Common myeloid progenitor, CD34-positive (primary cell): ENCODE data around the gene SLC38A9.

Source experiments
- CTCF ChIA-PET: fragments of 350-600 bp; sonication (Branson Sonifier 250); formaldehyde crosslinking; loops from one replicate; lab custom pipeline; 2021; ENCODE audit warnings: antibody characterized with exemption; lab: Charles Lee
- POLR2A ChIA-PET: fragments of 350-600 bp; sonication (Branson Sonifier 250); formaldehyde crosslinking; loops from one replicate; lab custom pipeline; 2021; ENCODE audit warnings: antibody characterized with exemption; lab: Charles Lee
- DNase-seq, 3 donors: peaks; one replicate each; pipeline versions ENCODE4 v3.0.0 to v3.0.0-alpha.2; 2013
- H3K27ac ChIP-seq, 2 experiments: 1 replicate in 1 of 2; 2 replicates in 1 of 2; pipeline ENCODE4 v1.7.0; 2013; ENCODE audit warnings: inconsistent platforms in 2 of 2, low read length in 2 of 2, mild to moderate bottlenecking in 2 of 2, low read depth in 1 of 2, moderate library complexity in 1 of 2; ENCODE audit not compliant: severe bottlenecking in 2 of 2, insufficient read depth in 1 of 2, poor library complexity in 1 of 2
- H3K27me3 ChIP-seq, 5 experiments: replicated peaks in 2 of 5; 1 replicate in 3 of 5; 2 replicates in 2 of 5; pipeline versions ENCODE4 v1.6.1 to v1.7.0; 2013; ENCODE audit warnings: low read length in 4 of 5, mild to moderate bottlenecking in 2 of 5, moderate library complexity in 2 of 5, inconsistent platforms in 1 of 5; ENCODE audit not compliant: insufficient read depth in 5 of 5, control insufficient read depth in 4 of 5
- H3K36me3 ChIP-seq, 4 experiments: 1 replicate in 2 of 4; 2 replicates in 2 of 4; pipeline versions ENCODE4 v1.6.1 to v1.7.0; 2013; ENCODE audit warnings: low read length in 3 of 4, control low read depth in 1 of 4, mild to moderate bottlenecking in 1 of 4; ENCODE audit not compliant: control insufficient read depth in 4 of 4, insufficient read depth in 4 of 4
- H3K4me1 ChIP-seq, 4 experiments: 1 replicate in 3 of 4; 2 replicates in 1 of 4; pipeline versions ENCODE4 v1.6.1 to v1.7.1; 2013; ENCODE audit warnings: low read length in 3 of 4, mild to moderate bottlenecking in 3 of 4, control low read depth in 1 of 4, inconsistent platforms in 1 of 4, moderate library complexity in 1 of 4; ENCODE audit not compliant: control insufficient read depth in 4 of 4, insufficient read depth in 4 of 4; ENCODE audit errors: control extremely low read depth in 1 of 4
- H3K4me3 ChIP-seq, 7 experiments: 1 replicate in 4 of 7; 2 replicates in 3 of 7; pipeline versions ENCODE4 v1.5.1 to v1.7.0; 2013; ENCODE audit warnings: mild to moderate bottlenecking in 7 of 7, low read length in 6 of 7, moderate library complexity in 6 of 7, inconsistent platforms in 2 of 7, low read depth in 2 of 7, control low read depth in 1 of 7; ENCODE audit not compliant: insufficient read depth in 4 of 7, control insufficient read depth in 1 of 7; ENCODE audit errors: extremely low read depth in 1 of 7
- H3K9me3 ChIP-seq, 5 experiments: 1 replicate in 4 of 5; 2 replicates in 1 of 5; pipeline versions ENCODE4 v1.6.1 to v1.7.1; 2013; ENCODE audit warnings: low read length in 4 of 5, mild to moderate bottlenecking in 2 of 5, inconsistent platforms in 1 of 5, low read depth in 1 of 5, moderate library complexity in 1 of 5; ENCODE audit not compliant: control insufficient read depth in 4 of 5, insufficient read depth in 2 of 5; ENCODE audit errors: control extremely low read depth in 1 of 5
- WGBS: methylation state at CpG from one replicate; pipeline ENCODE4 v1.1.5; 2013; ENCODE audit not compliant: insufficient coverage; 5-methylcytosine and 5-hydroxymethylcytosine counted together

SLC38A9 gene

DNA sequence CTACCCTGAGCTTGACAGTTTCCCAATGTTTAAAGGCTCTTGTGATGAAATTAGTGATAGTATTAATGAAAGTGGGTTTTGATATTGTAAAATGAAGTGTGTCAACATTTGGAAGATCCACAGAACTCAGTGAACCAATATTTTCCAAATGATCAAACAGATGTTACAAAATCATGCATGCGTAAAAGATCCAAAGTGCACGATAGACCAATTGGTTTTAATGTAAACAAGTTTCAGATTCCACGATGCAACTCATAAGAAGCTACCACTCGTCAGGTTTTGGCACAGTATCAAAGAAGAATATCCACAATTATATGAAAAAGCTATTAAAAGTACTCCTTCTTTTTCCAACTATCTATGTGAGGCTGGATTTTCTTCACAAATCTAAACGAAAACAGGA, 82.3 kb downstream of the SLC38A9 start:
- H3K4me1 ChIP-seq: no peaks in the 10 kb centered on the region
- no peak for DNase-seq
- ChIA-PET POLR2A (no interaction called here), CTCF (interaction anchor here (0.9 to 1.7 kb wide), 2 partner anchors 17 to 32 kb away, joined by 3 read pairs; no protein-coding TSS in a partner anchor)
- 100% methylated on average over 1 of the region's 5 CpGs for WGBS
- no peak overlapping the region for H3K27ac ChIP-seq
- H3K36me3 ChIP-seq: peaks cover 0 to 15% (median 6%) of the 10 kb centered on the region in 4 experiments
- no peaks in the 10 kb centered on the region for H3K9me3 ChIP-seq
- H3K27me3 ChIP-seq: no peaks in the 10 kb centered on the region
- no peak overlapping the region for H3K4me3 ChIP-seq

DNA sequence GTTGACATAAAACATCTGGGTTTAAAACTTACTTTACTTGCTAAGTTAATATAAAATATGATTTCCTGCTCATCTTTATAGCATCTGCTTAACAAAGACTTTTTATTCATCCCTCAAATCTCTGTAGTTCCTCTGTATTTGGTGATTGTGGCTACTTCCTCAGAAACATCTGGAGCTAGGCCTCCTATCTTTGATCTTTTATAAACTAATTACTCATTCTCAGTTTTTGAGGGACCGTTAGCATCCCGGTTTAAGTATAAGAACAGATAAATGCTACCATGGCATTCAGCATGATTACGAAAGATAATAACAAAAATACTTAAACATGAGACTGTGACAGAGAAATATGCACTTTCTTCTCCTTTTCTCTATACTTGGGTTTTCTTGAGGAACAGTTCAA, 85.3 kb downstream of the SLC38A9 start:
- CTCF ChIA-PET: no interaction called here
- POLR2A ChIA-PET: no interaction called here
- WGBS: no CpG with 5 or more reads among the region's 3 CpGs

DNA sequence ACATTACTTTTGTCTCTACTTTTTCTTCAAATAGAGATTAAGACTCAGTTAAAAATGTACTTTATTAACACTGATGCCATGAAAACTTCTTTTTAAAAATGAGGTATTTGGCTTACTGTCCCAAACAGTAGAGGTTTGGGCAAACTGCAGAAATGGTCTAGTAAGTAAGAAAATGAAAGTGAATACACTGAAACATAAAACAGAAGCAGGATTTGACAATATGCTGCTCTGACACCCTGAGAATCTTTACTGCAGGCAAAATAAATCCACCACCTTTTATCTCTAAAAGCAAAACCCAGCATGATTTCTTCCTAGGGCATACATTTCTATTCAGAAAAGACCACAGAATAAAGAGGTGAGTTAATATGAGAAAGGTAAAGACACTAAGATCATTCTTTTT, 86.2 kb downstream of the SLC38A9 start:
- no peaks in the 10 kb centered on the region for H3K27me3 ChIP-seq
- no peak for DNase-seq

More for the DNA sequence above, 85.3 kb downstream of the SLC38A9 start:
- no peak for DNase-seq
- Histone ChIP-seq H3K9me3 (no peaks in the 10 kb centered on the region), H3K27ac (no peak overlapping the region), H3K36me3 (peaks cover 0 to 11% (median 4%) of the 10 kb centered on the region in 4 experiments), H3K27me3 (no peaks in the 10 kb centered on the region), H3K4me1 (no peaks in the 10 kb centered on the region), H3K4me3 (no peak overlapping the region)

DNA sequence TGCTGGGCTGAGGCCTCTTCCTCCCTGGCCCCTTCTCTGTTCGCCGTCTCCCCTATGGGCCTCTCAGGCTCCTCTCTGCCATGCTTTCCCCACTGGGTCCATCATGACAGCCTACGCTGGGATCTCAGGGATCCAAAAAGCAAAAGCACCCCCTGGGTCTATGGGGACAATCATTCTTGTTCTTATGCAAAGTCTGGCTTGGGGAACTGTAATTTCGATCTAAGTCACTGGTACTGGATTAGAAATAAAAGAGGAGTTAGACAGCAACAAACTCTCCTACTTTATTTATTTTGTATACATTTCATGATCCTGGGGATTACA, 86.6 kb downstream of the SLC38A9 start:
- Histone ChIP-seq H3K27me3 (no peaks in the 10 kb centered on the region), H3K27ac (no peak overlapping the region), H3K4me1 (no peaks in the 10 kb centered on the region), H3K36me3 (peaks cover 0 to 7% (median 3%) of the 10 kb centered on the region in 4 experiments), H3K9me3 (no peaks in the 10 kb centered on the region), H3K4me3 (no peak overlapping the region)
- WGBS: 100% methylated on average over 3 of the region's 4 CpGs
- CTCF ChIA-PET: no interaction called here
- POLR2A ChIA-PET: no interaction called here
- DNase-seq: no peak

More for the DNA sequence above, 86.2 kb downstream of the SLC38A9 start:
- CTCF ChIA-PET: no interaction called here
- Histone ChIP-seq H3K27ac (no peak overlapping the region), H3K4me3 (no peak overlapping the region), H3K9me3 (no peaks in the 10 kb centered on the region), H3K4me1 (no peaks in the 10 kb centered on the region), H3K36me3 (peaks cover 0 to 7% (median 3%) of the 10 kb centered on the region in 4 experiments)
- POLR2A ChIA-PET: no interaction called here

DNA sequence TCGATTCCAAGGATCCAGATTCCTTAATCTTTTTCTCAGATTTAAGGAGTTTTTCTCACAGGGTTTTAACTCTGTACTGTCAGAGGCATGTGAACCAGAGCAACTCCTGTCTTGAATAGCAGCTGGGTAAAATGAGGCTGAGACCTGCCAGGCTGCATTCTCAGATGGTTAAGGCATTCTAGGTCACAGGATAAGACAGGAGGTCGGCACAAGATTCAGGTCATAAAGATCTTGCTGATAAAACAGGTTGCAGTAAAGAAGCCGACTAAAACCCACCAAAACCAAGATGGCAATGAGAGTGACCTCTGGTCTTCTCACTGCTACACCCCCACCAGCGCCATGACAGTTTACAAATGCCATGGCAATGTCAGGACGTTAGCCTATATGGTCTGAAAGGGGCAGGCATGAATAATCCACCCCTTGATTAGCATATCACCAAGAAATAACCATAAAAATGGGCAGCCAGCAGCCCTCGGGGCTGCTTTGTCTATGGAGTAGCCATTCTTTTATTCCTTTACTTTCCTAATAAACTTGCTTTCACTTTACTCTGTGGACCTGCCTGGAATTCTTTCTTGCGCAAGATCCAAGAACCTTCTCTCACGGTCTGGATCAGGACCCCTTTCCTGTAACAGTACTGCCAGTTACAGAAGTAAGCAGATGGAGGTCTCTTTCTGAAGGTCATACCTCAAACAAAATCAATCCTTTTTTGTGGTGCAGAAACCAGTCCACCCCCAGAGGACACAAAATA, 87.1 kb downstream of the SLC38A9 start:
- H3K4me3 ChIP-seq: no peak overlapping the region
- peaks cover 0 to 5% (median 3%) of the 10 kb centered on the region in 4 experiments for H3K36me3 ChIP-seq
- H3K27me3 ChIP-seq: no peaks in the 10 kb centered on the region
- POLR2A ChIA-PET: interaction anchor here (0.6 kb wide), 1 partner anchor 30 kb away, joined by 4 read pairs; no protein-coding TSS in a partner anchor
- 98% methylated on average over 8 of the region's 8 CpGs for WGBS
- no peaks in the 10 kb centered on the region for H3K4me1 ChIP-seq
- H3K9me3 ChIP-seq: no peaks in the 10 kb centered on the region
- CTCF ChIA-PET: interaction anchor here (1.0 kb wide), 1 partner anchor 16 kb away, joined by 3 read pairs; no protein-coding TSS in a partner anchor
- DNase-seq: no peak
- H3K27ac ChIP-seq: no peak overlapping the region

DNA sequence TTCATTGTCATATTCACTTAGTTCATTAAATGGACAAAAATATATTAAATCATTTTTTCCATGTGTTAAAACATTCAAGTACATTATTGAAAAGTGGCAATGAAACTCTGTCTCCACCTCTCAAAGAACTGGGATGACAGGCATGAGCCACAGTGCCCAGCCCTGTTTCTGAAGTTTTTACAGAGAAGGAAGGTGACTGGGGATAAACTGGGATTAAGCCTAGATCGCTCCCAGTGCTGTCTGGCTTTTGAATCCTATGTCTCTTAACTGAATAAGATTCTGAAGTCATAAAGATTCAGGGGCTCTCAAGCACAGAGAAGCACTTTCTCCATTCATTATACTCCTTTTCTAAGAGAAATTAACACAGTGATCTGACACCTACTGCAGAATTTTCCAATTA, 88.3 kb downstream of the SLC38A9 start:
- Histone ChIP-seq H3K36me3 (peaks cover 0 to 3% (median 1%) of the 10 kb centered on the region in 4 experiments), H3K27me3 (no peaks in the 10 kb centered on the region), H3K27ac (no peak overlapping the region), H3K4me1 (no peaks in the 10 kb centered on the region), H3K9me3 (no peaks in the 10 kb centered on the region), H3K4me3 (no peak overlapping the region)
- WGBS: 100% methylated on average over 1 of the region's 1 CpG
- no peak for DNase-seq
- POLR2A ChIA-PET: no interaction called here
- CTCF ChIA-PET: no interaction called here

DNA sequence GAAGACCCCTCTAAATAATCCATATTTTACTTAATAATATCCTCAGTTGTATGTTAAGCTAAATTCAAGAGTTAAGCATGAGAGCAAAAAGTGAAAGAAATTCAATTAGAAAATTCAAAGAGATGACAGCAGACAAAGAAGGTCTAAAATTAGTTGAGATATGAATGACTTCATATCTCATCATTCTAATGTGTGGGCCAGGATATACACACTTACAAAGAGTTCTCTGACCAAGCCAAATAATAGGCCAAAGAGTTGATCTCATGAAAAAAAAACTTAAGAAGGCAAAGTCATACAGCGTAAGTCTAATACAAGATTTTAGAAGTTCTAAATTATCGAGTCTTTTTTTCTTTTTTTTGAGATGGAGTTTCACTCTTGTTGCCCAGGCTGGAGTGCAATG, 89.7 kb downstream of the SLC38A9 start:
- DNase-seq: no peak
- Histone ChIP-seq H3K4me3 (no peak overlapping the region), H3K9me3 (no peaks in the 10 kb centered on the region), H3K27ac (no peak overlapping the region), H3K27me3 (no peaks in the 10 kb centered on the region), H3K4me1 (no peaks in the 10 kb centered on the region), H3K36me3 (peaks cover 0 to 3% (median 1%) of the 10 kb centered on the region in 4 experiments)
- CTCF ChIA-PET: no interaction called here
- POLR2A ChIA-PET: no interaction called here
- WGBS: 100% methylated on average over 2 of the region's 2 CpGs
